NCI-H82 (cell line): ENCODE data around the gene ESR2.
"Not testable (repeated sequence)": the region's sequence is repeated elsewhere in the genome, so short reads cannot be mapped to it uniquely, and the experiment has no call there.

ENCODE experiments used
- DNase-seq: peaks from one replicate; lab custom pipeline; 2025; lab: John Stamatoyannopoulos, UW

The ESR2 gene

DNA sequence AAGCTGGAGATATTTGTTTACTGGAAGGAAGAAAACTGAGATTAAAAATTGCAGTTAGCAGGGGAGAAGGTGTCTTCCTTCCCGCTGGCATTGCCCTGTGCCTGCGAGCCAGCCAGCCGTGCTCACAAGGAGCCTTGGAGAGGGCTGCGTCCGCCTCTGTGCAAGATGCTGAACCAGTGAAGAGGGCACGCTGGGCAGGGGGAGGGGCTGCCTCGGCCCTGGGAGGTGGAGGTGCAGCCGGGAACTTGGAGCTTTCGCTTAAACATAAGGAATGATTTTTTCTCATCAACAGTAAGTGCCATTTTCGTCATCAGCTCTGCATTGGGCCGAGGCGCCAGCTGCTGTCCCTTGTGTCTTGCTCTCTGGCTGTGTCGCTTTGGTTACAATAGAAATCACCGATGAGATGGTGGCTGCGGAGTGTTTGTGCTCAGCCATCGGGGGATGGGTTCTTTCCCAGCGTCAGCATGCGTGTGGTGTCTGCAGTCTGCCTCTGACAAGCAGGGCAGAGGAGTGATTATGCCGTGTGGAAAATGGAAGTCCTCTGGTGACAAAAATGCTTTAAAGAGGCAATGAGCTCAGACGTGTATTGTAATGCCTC is 97.3 kb downstream of the ESR2 start:
- DNase-seq, result peak; percentile 75

DNA sequence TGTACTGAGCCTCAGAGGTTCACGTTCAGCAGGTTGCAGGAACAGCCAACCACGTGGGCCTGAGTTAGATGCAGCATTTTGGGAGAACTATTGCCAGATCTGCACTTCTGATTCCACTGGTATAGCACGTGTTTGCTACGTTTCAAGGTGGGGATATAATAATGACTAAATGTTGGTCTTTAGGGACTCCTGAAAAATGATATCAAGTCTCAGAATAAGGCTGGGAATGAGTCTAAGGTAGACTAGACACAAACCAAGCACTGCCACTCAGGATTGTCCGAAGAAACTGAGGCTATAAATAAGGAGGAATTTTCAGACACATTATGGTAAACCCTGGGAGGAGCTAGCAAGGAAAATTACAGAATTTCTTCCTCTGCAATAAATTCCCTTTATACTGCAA is 98.1 kb downstream of the ESR2 start:
- no peak for DNase-seq

DNA sequence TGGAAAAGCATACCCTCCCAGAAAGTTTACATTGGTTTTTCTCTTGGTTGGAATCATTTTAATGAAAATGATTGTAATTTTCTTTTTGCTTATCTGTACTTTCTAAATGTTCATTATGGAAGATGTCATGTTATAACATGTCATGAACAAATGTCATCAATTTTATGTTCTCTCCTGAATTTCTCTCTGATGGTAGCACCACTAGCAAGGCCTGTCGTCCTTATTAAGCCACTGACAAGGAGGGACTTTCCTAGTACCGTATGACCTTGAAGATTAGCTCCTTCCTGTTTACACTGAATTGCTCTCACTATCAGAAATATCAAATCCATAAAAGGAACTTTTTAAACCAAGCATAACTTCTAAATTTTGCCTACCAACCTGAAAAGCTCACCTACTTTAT is 99.0 kb downstream of the ESR2 start:
- DNase-seq, result no peak

GRCh38 chr14:64194404-64194803 is 99.8 kb downstream of the ESR2 start:
- no peak for DNase-seq

- no peak for DNase-seq
Observed at GRCh38 chr14:64193821-64194220, 100.3 kb downstream of the ESR2 start.

GRCh38 chr14:64191756-64192155 is 102.4 kb downstream of the ESR2 start:
- no peak for DNase-seq

- DNase-seq, result peak; percentile 57
Observed at GRCh38 chr14:64190974-64191502, 103.1 kb downstream of the ESR2 start.

- DNase-seq, result no peak
Observed at GRCh38 chr14:64187331-64187730, 106.8 kb downstream of the ESR2 start.

DNA sequence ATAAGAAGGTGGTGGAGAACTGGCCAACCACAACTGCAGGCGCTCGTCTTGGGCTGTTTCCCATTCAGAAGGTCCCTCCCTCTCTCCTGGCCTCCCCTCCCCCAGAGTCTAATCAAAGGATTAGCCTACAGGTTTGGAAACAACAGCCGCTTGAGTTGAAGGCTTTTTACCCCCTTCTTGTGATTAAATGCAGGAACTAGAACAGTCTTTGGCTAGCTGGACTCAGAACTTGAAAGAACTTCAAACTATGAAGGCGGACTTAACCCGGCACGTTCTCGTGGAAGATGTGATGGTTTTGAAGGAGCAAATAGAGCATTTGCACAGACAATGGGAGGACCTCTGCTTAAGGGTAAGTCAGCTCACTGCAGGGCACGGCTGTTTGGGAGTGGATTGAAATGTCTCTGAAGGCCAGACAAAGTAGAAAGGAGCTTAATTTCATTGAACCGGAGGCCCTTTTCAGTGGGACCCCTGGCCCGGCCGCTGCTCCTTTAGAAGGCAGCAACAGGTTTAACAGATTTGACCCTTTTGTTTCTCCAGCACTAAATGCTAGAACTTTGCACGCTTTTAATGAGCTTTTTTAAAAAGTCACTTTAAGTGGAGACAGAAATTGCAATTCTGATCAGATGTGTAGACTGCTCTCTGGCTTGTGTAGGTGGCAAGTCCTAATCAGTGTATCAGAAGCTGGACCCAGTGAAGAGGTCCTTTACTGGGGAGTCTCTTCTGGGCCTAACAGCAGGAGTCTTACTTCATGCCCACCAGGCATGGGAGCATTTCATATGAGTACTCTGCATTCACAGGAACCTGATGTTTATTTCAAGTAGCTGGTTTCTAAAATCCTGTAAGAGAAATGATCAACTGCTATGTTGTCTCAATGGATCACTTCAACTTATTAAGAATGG is 107.7 kb downstream of the ESR2 start:
- peak; percentile 92 for DNase-seq

- no peak for DNase-seq
Observed at GRCh38 chr14:64185184-64185583, 109.0 kb downstream of the ESR2 start.

DNA sequence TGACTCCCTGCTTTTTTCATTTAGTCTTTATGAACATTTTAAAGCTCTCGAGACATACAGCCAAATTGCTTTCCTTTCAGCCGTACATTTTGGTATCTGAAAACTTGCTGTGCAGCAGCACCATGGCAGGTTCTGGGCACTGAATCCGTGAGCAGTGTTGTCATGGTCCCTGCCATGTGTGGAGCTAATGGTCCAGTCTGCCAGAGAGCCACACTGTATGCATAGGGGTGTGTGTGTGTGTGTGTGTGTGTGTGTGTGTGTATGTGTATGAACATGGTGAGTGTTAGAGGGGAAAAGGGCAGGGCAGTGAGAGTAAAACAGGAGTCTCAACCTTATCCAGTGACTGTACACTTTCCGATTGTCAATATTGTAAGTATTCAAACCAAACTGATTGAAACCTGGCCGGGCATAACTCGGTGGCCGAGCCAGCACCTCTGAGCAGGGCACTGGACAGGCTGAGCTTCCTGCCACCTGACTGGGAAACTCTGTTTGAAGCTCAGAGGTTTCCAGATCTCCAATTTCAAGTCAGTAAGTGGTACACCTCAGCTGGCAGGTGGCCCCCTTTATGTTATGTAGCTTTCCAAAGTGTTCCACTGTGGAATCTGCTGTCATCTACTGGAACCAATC is 110.0 kb downstream of the ESR2 start:
- no peak for DNase-seq

DNA sequence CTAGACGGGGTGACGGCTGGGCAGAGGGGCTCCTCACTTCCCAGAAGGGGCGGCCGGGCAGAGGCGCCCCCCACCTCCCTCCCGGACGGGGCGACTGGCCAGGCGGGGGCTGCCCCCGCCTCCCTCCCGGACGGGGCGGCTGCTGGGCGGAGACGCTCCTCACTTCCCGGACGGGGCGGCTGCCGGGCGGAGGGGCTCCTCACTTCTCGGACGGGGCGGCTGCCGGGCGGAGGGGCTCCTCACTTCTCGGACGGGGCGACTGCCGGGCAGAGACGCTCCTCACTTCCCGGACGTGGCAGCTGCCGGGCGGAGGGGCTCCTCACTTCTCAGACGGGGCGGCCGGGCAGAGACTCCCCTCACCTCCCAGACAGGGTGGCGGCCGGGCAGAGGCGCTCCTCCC is 111.3 kb downstream of the ESR2 start:
- not testable (repeated sequence) for DNase-seq

GRCh38 chr14:64178814-64179213 is 115.4 kb downstream of the ESR2 start:
- DNase-seq, result no peak

GRCh38 chr14:64176330-64176729 is 117.8 kb downstream of the ESR2 start:
- DNase-seq, result no peak

GRCh38 chr14:64174922-64175782 is 119.0 kb downstream of the ESR2 start:
- no peak for DNase-seq

DNA sequence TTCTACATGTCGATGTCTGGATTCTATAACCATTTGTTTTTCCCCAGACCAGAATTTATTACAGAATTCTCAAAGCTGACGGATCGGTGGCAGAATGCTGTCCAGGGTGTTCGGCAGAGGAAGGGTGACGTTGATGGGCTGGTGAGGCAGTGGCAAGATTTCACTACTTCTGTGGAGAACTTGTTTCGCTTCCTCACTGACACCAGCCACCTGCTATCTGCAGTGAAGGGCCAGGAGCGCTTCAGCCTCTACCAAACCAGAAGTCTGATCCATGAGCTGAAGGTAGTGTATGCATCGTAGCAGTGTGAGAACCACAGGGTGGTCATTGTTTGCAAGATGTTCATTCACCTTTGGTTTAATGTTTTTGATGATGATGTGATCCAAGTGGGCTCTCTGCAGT is 124.0 kb downstream of the ESR2 start:
- no peak for DNase-seq

DNA sequence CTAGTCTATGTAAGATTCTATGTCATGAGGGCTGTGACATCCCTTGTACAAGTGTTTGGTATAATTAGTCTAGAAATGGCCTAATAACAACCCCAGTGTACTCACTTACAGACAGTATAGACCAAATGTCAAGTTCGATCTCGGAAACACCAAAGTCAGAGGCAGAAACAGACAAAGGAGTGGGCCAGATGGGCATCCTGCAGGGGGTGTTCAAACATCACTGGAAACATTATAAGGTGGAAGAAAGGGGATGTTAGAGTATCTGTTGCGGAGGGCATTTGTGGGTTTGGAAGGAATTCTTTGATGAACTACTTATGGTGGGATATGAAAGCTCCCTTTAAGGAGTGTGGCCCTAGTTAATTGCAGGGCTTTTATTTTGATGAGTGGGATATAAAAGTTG is 134.6 kb downstream of the ESR2 start:
- peak; percentile 8 for DNase-seq

- DNase-seq, result no peak
Observed at GRCh38 chr14:64158608-64159007, 135.6 kb downstream of the ESR2 start.

DNA sequence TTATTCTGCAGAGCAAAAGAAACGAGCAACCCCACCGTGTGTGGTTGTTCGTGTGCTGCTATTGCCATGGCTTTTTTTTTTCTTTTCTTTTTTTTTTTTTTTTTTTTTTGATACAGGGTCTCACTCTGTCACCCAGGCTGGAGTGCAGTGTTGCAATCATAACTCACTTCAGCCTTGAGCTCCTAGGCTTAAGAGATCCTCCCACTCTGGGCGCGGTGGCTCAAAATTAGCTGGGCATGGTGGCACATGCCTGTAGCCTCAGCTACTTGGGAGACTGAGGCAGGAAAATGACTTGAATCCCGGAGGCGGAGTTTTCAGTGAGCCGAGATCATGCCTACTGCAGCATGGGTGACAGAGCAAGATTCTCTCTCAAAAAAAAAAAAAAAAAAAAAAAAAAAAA is 144.2 kb downstream of the ESR2 start:
- no peak for DNase-seq

DNA sequence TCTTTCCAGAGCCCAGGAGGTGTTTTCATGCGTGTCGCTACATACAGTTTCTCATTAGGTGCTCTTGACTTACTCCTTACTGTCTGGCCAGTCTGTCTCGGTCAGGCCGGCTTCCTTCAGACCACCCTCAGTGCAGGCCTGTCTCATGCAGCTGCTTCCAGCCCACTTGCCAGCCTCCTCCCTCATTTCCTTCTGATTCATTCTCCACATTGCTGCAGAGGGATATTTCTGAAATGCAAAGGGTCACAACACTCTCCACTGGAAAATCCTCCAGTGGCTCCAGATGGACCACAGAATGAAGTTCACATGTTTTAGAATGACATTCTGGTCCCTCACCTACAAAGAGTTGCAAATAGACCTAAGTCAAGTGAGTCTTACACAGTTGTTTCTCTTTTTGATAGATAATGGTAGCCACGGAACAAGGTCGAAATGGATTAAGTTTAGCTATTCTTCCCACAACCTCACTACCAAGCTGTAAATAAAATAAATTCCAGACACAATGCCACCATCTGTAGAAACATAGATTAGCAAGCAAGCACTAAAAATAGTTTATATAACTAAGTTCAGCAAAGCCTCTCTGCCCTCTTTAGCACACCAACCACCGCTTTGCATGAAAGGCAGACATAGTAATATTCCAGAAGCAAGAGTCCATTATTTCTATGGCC is 146.9 kb downstream of the ESR2 start:
- no peak for DNase-seq

GRCh38 chr14:64137657-64138290 is 156.4 kb downstream of the ESR2 start:
- DNase-seq, result peak; percentile 7
